ENCODE data around the gene DNAJC17. TPM values are rescaled to one million over a fixed set of nuclear protein-coding genes. Genes with fewer than 3 reads are reported as not detected.

The DNAJC17 gene
- total and polyA plus RNA-seq, 4 donors, result 10.0 to 32.5 (median 19.9) TPM

GRCh38 chr15:40832903-40833302 lies 25.6 kb upstream of the DNAJC17 start:
- H3K4me3 ChIP-seq (ENCODE audit: low read depth in 1 of 3, low read length in 3 of 3), result no peak overlapping the region
- H3K27ac ChIP-seq (ENCODE audit: low read depth in 1 of 2, low read length in 2 of 2), result no peak overlapping the region
- H3K36me3 ChIP-seq (ENCODE audit: control insufficient read depth in 4 of 4, insufficient read depth in 3 of 4, low read depth in 1 of 4, low read length in 3 of 4), result no peaks in the 10 kb centered on the region
- H3K9ac ChIP-seq (ENCODE audit: low read depth in 1 of 2, low read length in 2 of 2), result no peak overlapping the region
- no peaks in the 10 kb centered on the region for H3K9me3 ChIP-seq (ENCODE audit: control insufficient read depth in 4 of 4, low read length in 3 of 4)
- no peaks in the 10 kb centered on the region for H3K4me1 ChIP-seq (ENCODE audit: control insufficient read depth in 4 of 4, insufficient read depth in 4 of 4, low read length in 3 of 4)
- TF ChIP-seq FOXA1 (IDR thresholded peaks at IDR 0.05) (no peak), EGR1 (IDR thresholded peaks at IDR 0.05; ENCODE audit: low read depth in 2 of 2) (no peak), HNF4A (conservative IDR thresholded peaks at IDR 0.05) (no peak), SP1 (IDR thresholded peaks at IDR 0.05) (no peak), TAF1 (conservative IDR thresholded peaks at IDR 0.05) (no peak), CTCF (IDR thresholded peaks at IDR 0.05; ENCODE audit: low read depth, low read length, missing input control) (no peak), NR2F2 (IDR thresholded peaks at IDR 0.05) (no peak), RXRA (IDR thresholded peaks at IDR 0.05) (no peak), HNF4G (IDR thresholded peaks at IDR 0.05) (no peak)
- TF ChIP-seq, protein P1, sequence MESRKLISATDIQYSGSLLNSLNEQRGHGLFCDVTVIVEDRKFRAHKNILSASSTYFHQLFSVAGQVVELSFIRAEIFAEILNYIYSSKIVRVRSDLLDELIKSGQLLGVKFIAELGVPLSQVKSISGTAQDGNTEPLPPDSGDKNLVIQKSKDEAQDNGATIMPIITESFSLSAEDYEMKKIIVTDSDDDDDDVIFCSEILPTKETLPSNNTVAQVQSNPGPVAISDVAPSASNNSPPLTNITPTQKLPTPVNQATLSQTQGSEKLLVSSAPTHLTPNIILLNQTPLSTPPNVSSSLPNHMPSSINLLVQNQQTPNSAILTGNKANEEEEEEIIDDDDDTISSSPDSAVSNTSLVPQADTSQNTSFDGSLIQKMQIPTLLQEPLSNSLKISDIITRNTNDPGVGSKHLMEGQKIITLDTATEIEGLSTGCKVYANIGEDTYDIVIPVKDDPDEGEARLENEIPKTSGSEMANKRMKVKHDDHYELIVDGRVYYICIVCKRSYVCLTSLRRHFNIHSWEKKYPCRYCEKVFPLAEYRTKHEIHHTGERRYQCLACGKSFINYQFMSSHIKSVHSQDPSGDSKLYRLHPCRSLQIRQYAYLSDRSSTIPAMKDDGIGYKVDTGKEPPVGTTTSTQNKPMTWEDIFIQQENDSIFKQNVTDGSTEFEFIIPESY (IDR thresholded peaks at IDR 0.05), result no peak
- TF ChIP-seq, protein P2, sequence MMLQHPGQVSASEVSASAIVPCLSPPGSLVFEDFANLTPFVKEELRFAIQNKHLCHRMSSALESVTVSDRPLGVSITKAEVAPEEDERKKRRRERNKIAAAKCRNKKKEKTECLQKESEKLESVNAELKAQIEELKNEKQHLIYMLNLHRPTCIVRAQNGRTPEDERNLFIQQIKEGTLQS (IDR thresholded peaks at IDR 0.05), result no peak
- no peaks in the 10 kb centered on the region for H3K27me3 ChIP-seq (ENCODE audit: control insufficient read depth in 4 of 4, insufficient read depth in 4 of 4, low read length in 3 of 4)
- DNase-seq (ENCODE audit: low spot score), result no peak

- Histone ChIP-seq H3K9ac (ENCODE audit: low read depth in 1 of 2, low read length in 2 of 2) (no peak overlapping the region), H3K27ac (ENCODE audit: low read depth in 1 of 2, low read length in 2 of 2) (no peak overlapping the region), H3K36me3 (ENCODE audit: control insufficient read depth in 4 of 4, insufficient read depth in 3 of 4, low read depth in 1 of 4, low read length in 3 of 4) (no peaks in the 10 kb centered on the region), H3K4me3 (ENCODE audit: low read depth in 1 of 3, low read length in 3 of 3) (no peak overlapping the region), H3K27me3 (ENCODE audit: control insufficient read depth in 4 of 4, insufficient read depth in 4 of 4, low read length in 3 of 4) (no peaks in the 10 kb centered on the region), H3K4me1 (ENCODE audit: control insufficient read depth in 4 of 4, insufficient read depth in 4 of 4, low read length in 3 of 4) (no peaks in the 10 kb centered on the region), H3K9me3 (ENCODE audit: control insufficient read depth in 4 of 4, low read length in 3 of 4) (no peaks in the 10 kb centered on the region)
- WGBS, result 80% methylated on average over 1 of the region's 1 CpG
- no peak for TF ChIP-seq JUND (IDR thresholded peaks at IDR 0.05)
- DNase-seq (ENCODE audit: low spot score), result no peak
These were observed 24.6 kb upstream of the DNAJC17 start for GRCh38 chr15:40831861-40832260.

- no peaks in the 10 kb centered on the region for H3K36me3 ChIP-seq (ENCODE audit: control insufficient read depth in 4 of 4, insufficient read depth in 3 of 4, low read depth in 1 of 4, low read length in 3 of 4)
- no peak overlapping the region for H3K27ac ChIP-seq (ENCODE audit: low read depth in 1 of 2, low read length in 2 of 2)
- no peak for DNase-seq (ENCODE audit: low spot score)
- H3K4me3 ChIP-seq (ENCODE audit: low read depth in 1 of 3, low read length in 3 of 3), result no peak overlapping the region
- no peaks in the 10 kb centered on the region for H3K27me3 ChIP-seq (ENCODE audit: control insufficient read depth in 4 of 4, insufficient read depth in 4 of 4, low read length in 3 of 4)
- WGBS, result 85% methylated on average over 2 of the region's 2 CpGs
- H3K4me1 ChIP-seq (ENCODE audit: control insufficient read depth in 4 of 4, insufficient read depth in 4 of 4, low read length in 3 of 4), result no peaks in the 10 kb centered on the region
- H3K9ac ChIP-seq (ENCODE audit: low read depth in 1 of 2, low read length in 2 of 2), result no peak overlapping the region
- H3K9me3 ChIP-seq (ENCODE audit: control insufficient read depth in 4 of 4, low read length in 3 of 4), result no peaks in the 10 kb centered on the region
- TF ChIP-seq CTCF (IDR thresholded peaks at IDR 0.05; ENCODE audit: low read depth, low read length, missing input control) (no peak), FOXA1 (IDR thresholded peaks at IDR 0.05) (no peak), SP1 (IDR thresholded peaks at IDR 0.05) (no peak), FOXA2 (IDR thresholded peaks at IDR 0.05) (no peak), TAF1 (conservative IDR thresholded peaks at IDR 0.05) (no peak), MAX (IDR thresholded peaks at IDR 0.05) (no peak), GABPA (IDR thresholded peaks at IDR 0.05 in 1 of 2, conservative IDR thresholded peaks at IDR 0.05 in 1 of 2) (no peak), JUND (IDR thresholded peaks at IDR 0.05) (no peak)
- TF ChIP-seq, protein P1 (IDR thresholded peaks at IDR 0.05), result no peak
- TF ChIP-seq, protein P3, sequence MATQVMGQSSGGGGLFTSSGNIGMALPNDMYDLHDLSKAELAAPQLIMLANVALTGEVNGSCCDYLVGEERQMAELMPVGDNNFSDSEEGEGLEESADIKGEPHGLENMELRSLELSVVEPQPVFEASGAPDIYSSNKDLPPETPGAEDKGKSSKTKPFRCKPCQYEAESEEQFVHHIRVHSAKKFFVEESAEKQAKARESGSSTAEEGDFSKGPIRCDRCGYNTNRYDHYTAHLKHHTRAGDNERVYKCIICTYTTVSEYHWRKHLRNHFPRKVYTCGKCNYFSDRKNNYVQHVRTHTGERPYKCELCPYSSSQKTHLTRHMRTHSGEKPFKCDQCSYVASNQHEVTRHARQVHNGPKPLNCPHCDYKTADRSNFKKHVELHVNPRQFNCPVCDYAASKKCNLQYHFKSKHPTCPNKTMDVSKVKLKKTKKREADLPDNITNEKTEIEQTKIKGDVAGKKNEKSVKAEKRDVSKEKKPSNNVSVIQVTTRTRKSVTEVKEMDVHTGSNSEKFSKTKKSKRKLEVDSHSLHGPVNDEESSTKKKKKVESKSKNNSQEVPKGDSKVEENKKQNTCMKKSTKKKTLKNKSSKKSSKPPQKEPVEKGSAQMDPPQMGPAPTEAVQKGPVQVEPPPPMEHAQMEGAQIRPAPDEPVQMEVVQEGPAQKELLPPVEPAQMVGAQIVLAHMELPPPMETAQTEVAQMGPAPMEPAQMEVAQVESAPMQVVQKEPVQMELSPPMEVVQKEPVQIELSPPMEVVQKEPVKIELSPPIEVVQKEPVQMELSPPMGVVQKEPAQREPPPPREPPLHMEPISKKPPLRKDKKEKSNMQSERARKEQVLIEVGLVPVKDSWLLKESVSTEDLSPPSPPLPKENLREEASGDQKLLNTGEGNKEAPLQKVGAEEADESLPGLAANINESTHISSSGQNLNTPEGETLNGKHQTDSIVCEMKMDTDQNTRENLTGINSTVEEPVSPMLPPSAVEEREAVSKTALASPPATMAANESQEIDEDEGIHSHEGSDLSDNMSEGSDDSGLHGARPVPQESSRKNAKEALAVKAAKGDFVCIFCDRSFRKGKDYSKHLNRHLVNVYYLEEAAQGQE (IDR thresholded peaks at IDR 0.05), result no peak
These were observed 23.6 kb upstream of the DNAJC17 start for GRCh38 chr15:40830884-40831283.

Data from liver (tissue), 9 donors.